HCT116 (cell line): ENCODE data around the gene LRRC4C.

ENCODE experiments used
- CEBPB ChIP-seq: IDR thresholded peaks from 2 replicates; pipeline ENCODE4 v1.6.1; 2012; ENCODE audit warnings: low read depth
- ELF1 ChIP-seq: IDR thresholded peaks from 2 replicates; pipeline ENCODE4 v1.6.1; 2012; ENCODE audit warnings: low read depth, borderline replicate concordance
- EZH2 ChIP-seq: fragments of 200-600 bp; sonication (generic); IDR thresholded peaks from 2 replicates; pipeline ENCODE4 v1.6.1; 2017; ENCODE audit warnings: antibody characterized with exemption, mixed run types
- EZH2phosphoT487 ChIP-seq: fragments of 200-600 bp; IDR thresholded peaks from 2 replicates; pipeline ENCODE4 v1.6.1; 2018; ENCODE audit warnings: antibody characterized with exemption, borderline replicate concordance
- POLR2A ChIP-seq: IDR thresholded peaks from 2 replicates; pipeline ENCODE4 v1.7.0; 2011; ENCODE audit warnings: borderline replicate concordance; ENCODE audit not compliant: insufficient read depth, insufficient read length; ENCODE audit errors: extremely low read depth
- RAD21 ChIP-seq: IDR thresholded peaks from 2 replicates; pipeline ENCODE4 v1.6.1; 2012; ENCODE audit warnings: low read depth, mild to moderate bottlenecking
- SP1 ChIP-seq: IDR thresholded peaks from 2 replicates; pipeline ENCODE4 v1.6.1; 2012; ENCODE audit warnings: low read depth
- ZFX ChIP-seq: fragments of 450-650 bp; IDR thresholded peaks from 2 replicates; pipeline ENCODE4 v1.6.1; 2017
- ZNF274 ChIP-seq: fragments of 200-500 bp; sonication (Bioruptor generic); IDR thresholded peaks from 2 replicates; pipeline ENCODE4 v1.6.1; 2014; ENCODE audit warnings: mild to moderate bottlenecking, low read depth, low read length, inconsistent platforms
- TF ChIP-seq, protein P1 (sequence below), 3 experiments: fragments of 200-600 bp in 1 of 3; sonication (generic) in 1 of 3; IDR thresholded peaks in 2 of 3; conservative IDR thresholded peaks in 1 of 3; 2 replicates each; pipeline ENCODE4 v1.5.1; 2012 to 2017; ENCODE audit warnings: low read depth in 2 of 3, low read length in 2 of 3, antibody characterized with exemption in 1 of 3, borderline replicate concordance in 1 of 3, control low read depth in 1 of 3, mild to moderate bottlenecking in 1 of 3, mixed read lengths in 1 of 3, mixed run types in 1 of 3, moderate library complexity in 1 of 3; ENCODE audit not compliant: insufficient read depth in 1 of 3
- TF ChIP-seq, protein P2 (sequence below): IDR thresholded peaks from 2 replicates; pipeline ENCODE4 v1.6.1; 2012; ENCODE audit warnings: low read depth
- TF ChIP-seq, protein P3 (sequence below): IDR thresholded peaks from 2 replicates; pipeline ENCODE4 v1.6.1; 2012
- TF ChIP-seq, protein P4 (sequence below): IDR thresholded peaks from 2 replicates; pipeline ENCODE4 v1.6.1; 2011; ENCODE audit warnings: mild to moderate bottlenecking, low read length, moderate library complexity; ENCODE audit not compliant: insufficient replicate concordance; ENCODE audit errors: extremely low read depth
- TF ChIP-seq, protein P5 (sequence below): IDR thresholded peaks from 2 replicates; pipeline ENCODE4 v1.6.1; 2012

DNA sequence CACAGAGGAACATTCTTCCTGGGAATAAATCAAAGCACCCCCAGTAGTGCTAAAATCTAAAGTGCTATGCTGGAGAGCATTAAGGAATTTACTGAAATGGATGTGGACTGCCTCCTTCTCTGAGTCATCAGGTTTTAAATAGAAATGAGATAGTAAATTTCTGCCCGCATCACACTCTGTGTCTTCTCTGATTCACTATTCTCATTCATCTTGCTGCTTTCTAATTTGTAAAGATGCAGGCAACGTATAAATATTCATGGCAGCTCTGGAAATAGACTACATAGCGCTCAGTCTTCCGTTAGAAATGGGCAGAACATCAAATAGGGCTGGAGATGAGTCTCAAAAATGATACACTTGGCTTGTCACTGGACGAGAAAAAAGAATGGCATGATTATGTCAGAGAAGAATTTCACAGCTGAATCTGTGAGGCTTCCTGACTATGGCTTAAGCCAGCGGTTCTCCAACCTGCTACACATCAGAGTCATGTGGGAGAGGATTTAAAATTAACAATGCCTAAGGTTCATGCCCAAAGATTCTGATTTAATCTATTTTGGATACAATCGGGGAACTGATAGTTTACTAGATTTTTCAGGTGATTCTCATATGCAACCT, 178.2 kb downstream of the LRRC4C start:
- TF ChIP-seq, protein P1, sequence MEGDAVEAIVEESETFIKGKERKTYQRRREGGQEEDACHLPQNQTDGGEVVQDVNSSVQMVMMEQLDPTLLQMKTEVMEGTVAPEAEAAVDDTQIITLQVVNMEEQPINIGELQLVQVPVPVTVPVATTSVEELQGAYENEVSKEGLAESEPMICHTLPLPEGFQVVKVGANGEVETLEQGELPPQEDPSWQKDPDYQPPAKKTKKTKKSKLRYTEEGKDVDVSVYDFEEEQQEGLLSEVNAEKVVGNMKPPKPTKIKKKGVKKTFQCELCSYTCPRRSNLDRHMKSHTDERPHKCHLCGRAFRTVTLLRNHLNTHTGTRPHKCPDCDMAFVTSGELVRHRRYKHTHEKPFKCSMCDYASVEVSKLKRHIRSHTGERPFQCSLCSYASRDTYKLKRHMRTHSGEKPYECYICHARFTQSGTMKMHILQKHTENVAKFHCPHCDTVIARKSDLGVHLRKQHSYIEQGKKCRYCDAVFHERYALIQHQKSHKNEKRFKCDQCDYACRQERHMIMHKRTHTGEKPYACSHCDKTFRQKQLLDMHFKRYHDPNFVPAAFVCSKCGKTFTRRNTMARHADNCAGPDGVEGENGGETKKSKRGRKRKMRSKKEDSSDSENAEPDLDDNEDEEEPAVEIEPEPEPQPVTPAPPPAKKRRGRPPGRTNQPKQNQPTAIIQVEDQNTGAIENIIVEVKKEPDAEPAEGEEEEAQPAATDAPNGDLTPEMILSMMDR (IDR thresholded peaks at IDR 0.05 in 2 of 3, conservative IDR thresholded peaks at IDR 0.05 in 1 of 3; ENCODE audit: borderline replicate concordance in 1 of 3, insufficient read depth in 1 of 3, low read depth in 2 of 3, low read length in 2 of 3): no peak
- TF ChIP-seq ZFX: no peak
- TF ChIP-seq RAD21: no peak
- TF ChIP-seq, protein P2, sequence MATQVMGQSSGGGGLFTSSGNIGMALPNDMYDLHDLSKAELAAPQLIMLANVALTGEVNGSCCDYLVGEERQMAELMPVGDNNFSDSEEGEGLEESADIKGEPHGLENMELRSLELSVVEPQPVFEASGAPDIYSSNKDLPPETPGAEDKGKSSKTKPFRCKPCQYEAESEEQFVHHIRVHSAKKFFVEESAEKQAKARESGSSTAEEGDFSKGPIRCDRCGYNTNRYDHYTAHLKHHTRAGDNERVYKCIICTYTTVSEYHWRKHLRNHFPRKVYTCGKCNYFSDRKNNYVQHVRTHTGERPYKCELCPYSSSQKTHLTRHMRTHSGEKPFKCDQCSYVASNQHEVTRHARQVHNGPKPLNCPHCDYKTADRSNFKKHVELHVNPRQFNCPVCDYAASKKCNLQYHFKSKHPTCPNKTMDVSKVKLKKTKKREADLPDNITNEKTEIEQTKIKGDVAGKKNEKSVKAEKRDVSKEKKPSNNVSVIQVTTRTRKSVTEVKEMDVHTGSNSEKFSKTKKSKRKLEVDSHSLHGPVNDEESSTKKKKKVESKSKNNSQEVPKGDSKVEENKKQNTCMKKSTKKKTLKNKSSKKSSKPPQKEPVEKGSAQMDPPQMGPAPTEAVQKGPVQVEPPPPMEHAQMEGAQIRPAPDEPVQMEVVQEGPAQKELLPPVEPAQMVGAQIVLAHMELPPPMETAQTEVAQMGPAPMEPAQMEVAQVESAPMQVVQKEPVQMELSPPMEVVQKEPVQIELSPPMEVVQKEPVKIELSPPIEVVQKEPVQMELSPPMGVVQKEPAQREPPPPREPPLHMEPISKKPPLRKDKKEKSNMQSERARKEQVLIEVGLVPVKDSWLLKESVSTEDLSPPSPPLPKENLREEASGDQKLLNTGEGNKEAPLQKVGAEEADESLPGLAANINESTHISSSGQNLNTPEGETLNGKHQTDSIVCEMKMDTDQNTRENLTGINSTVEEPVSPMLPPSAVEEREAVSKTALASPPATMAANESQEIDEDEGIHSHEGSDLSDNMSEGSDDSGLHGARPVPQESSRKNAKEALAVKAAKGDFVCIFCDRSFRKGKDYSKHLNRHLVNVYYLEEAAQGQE: no peak
- no peak for TF ChIP-seq EZH2phosphoT487
- no peak for TF ChIP-seq ZNF274
- TF ChIP-seq, protein P3, sequence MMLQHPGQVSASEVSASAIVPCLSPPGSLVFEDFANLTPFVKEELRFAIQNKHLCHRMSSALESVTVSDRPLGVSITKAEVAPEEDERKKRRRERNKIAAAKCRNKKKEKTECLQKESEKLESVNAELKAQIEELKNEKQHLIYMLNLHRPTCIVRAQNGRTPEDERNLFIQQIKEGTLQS: no peak
- TF ChIP-seq EZH2: no peak
- TF ChIP-seq, protein P4, sequence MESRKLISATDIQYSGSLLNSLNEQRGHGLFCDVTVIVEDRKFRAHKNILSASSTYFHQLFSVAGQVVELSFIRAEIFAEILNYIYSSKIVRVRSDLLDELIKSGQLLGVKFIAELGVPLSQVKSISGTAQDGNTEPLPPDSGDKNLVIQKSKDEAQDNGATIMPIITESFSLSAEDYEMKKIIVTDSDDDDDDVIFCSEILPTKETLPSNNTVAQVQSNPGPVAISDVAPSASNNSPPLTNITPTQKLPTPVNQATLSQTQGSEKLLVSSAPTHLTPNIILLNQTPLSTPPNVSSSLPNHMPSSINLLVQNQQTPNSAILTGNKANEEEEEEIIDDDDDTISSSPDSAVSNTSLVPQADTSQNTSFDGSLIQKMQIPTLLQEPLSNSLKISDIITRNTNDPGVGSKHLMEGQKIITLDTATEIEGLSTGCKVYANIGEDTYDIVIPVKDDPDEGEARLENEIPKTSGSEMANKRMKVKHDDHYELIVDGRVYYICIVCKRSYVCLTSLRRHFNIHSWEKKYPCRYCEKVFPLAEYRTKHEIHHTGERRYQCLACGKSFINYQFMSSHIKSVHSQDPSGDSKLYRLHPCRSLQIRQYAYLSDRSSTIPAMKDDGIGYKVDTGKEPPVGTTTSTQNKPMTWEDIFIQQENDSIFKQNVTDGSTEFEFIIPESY: no peak
- TF ChIP-seq ELF1: no peak
- no peak for TF ChIP-seq SP1
- TF ChIP-seq, protein P5, sequence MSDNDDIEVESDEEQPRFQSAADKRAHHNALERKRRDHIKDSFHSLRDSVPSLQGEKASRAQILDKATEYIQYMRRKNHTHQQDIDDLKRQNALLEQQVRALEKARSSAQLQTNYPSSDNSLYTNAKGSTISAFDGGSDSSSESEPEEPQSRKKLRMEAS: no peak
- no peak for TF ChIP-seq POLR2A
- no peak for TF ChIP-seq CEBPB
